WTC11 (cell line): ENCODE measurements around the gene AP3M1.

ENCODE experiments used
- ATF3 ChIP-seq: sonication (generic); formaldehyde crosslinking; conservative IDR thresholded peaks from 2 replicates; pipeline ENCODE4 v1.8.1; 2022; ENCODE audit warnings: mild to moderate bottlenecking, missing genetic modification reagents
- CBFB ChIP-seq: sonication (generic); formaldehyde crosslinking; IDR thresholded peaks from 2 replicates; pipeline ENCODE4 v1.8.1; 2022; ENCODE audit warnings: mild to moderate bottlenecking, low read depth, missing genetic modification reagents
- CREB1 ChIP-seq: sonication (generic); formaldehyde crosslinking; IDR thresholded peaks from 2 replicates; pipeline ENCODE4 v1.8.0; 2023; ENCODE audit warnings: mild to moderate bottlenecking, missing genetic modification reagents
- CREM ChIP-seq: sonication (generic); formaldehyde crosslinking; IDR thresholded peaks from 2 replicates; pipeline ENCODE4 v1.8.1; 2022; ENCODE audit warnings: mild to moderate bottlenecking, missing genetic modification reagents, moderate library complexity
- CTCF ChIP-seq: fragments of 200-600 bp; IDR thresholded peaks from 2 replicates; pipeline ENCODE4 v1.8.0; 2022; ENCODE audit warnings: antibody characterized with exemption
- E2F1 ChIP-seq: sonication (generic); formaldehyde crosslinking; IDR thresholded peaks from 2 replicates; pipeline ENCODE4 v1.8.0; 2022; ENCODE audit warnings: mild to moderate bottlenecking, missing genetic modification reagents
- ELF4 ChIP-seq: sonication (generic); formaldehyde crosslinking; IDR thresholded peaks from 2 replicates; pipeline ENCODE4 v1.8.1; 2022; ENCODE audit warnings: low read depth, mild to moderate bottlenecking, moderate library complexity, missing genetic modification reagents
- FOXP4 ChIP-seq: sonication (generic); formaldehyde crosslinking; IDR thresholded peaks from 2 replicates; pipeline ENCODE4 v1.8.0; 2022; ENCODE audit warnings: mild to moderate bottlenecking, missing genetic modification reagents
- PREB ChIP-seq: sonication (generic); formaldehyde crosslinking; IDR thresholded peaks from 2 replicates; pipeline ENCODE4 v1.8.1; 2022; ENCODE audit warnings: mild to moderate bottlenecking, missing genetic modification reagents, moderate library complexity, borderline replicate concordance
- SMAD3 ChIP-seq: sonication (generic); formaldehyde crosslinking; IDR thresholded peaks from 2 replicates; pipeline ENCODE4 v1.8.0; 2022; ENCODE audit warnings: missing genetic modification reagents, mild to moderate bottlenecking, borderline replicate concordance
- SP1 ChIP-seq: sonication (generic); formaldehyde crosslinking; conservative IDR thresholded peaks from 2 replicates; pipeline ENCODE4 v1.8.1; 2022; ENCODE audit warnings: missing genetic modification reagents
- USF1 ChIP-seq: sonication (generic); formaldehyde crosslinking; IDR thresholded peaks from 2 replicates; pipeline ENCODE4 v1.8.0; 2022; ENCODE audit warnings: mild to moderate bottlenecking, missing genetic modification reagents
- ZNF232 ChIP-seq: sonication (generic); formaldehyde crosslinking; IDR thresholded peaks from 2 replicates; pipeline ENCODE4 v1.8.0; 2022; ENCODE audit warnings: mild to moderate bottlenecking, missing genetic modification reagents
- ZNF532 ChIP-seq: fragments of 250-450 bp; sonication (Bioruptor Pico); IDR thresholded peaks from 2 replicates; pipeline ENCODE4 v1.9.0; 2021; ENCODE audit warnings: mild to moderate bottlenecking, borderline replicate concordance

- TF ChIP-seq USF1 (CRISPR knock-in tag) (no peak), CTCF (no peak), E2F1 (CRISPR knock-in tag) (no peak), SP1 (CRISPR knock-in tag) (no peak), CREB1 (CRISPR knock-in tag) (no peak), PREB (CRISPR knock-in tag) (no peak), CBFB (CRISPR knock-in tag) (no peak), ELF4 (no peak), SMAD3 (CRISPR knock-in tag) (no peak), ATF3 (CRISPR knock-in tag) (no peak), ZNF232 (no peak), FOXP4 (CRISPR knock-in tag) (no peak), CREM (CRISPR knock-in tag) (no peak), ZNF532 (CRISPR knock-in tag) (no peak)
Observed at GRCh38 chr10:74135452-74135851, 15.2 kb downstream of the AP3M1 start.
